H1 (cell line): ENCODE results near the gene NUP210. TPM values are rescaled to one million over a fixed set of nuclear protein-coding genes. Genes with fewer than 3 reads are reported as not detected.

ENCODE experiments used
- CTCF ChIA-PET: fragments of 300-600 bp; sonication (Branson Sonifier 250); formaldehyde crosslinking; loops from one replicate; lab custom pipeline; 2021; ENCODE audit not compliant: partially characterized antibody; lab: Charles Lee
- POLR2A ChIA-PET: fragments of 300-600 bp; sonication (Branson Sonifier 250); formaldehyde crosslinking; loops from one replicate; lab custom pipeline; 2021; ENCODE audit warnings: inconsistent platforms; ENCODE audit not compliant: partially characterized antibody; lab: Charles Lee
- DNase-seq, 2 experiments: peaks; one replicate each; pipeline versions ENCODE4 v3.0.0 to v3.0.0-alpha.2; 2010 to 2022; ENCODE audit warnings: low spot score in 2 of 2, low read depth in 1 of 2, mixed read lengths in 1 of 2
- FAIRE-seq: peaks from 2 replicates; lab custom pipeline; 2011; peaks lifted over from hg19 to GRCh38; lab: Jason Lieb, UNC
- H2AFZ ChIP-seq: 2 replicates; pipeline ENCODE4 v1.8.1; 2012; ENCODE audit warnings: low read length, inconsistent platforms
- H2AK5ac ChIP-seq: 2 replicates; pipeline ENCODE4 v1.6.1; 2013; ENCODE audit warnings: low read depth, low read length
- H2BK120ac ChIP-seq: replicated peaks from 2 replicates; pipeline ENCODE3; 2013; ENCODE audit warnings: low read depth, low read length, inconsistent platforms
- H2BK12ac ChIP-seq: 2 replicates; pipeline ENCODE4 v1.6.1; 2013; ENCODE audit warnings: low read depth, low read length
- H2BK15ac ChIP-seq: 2 replicates; pipeline ENCODE4 v1.6.1; 2013; ENCODE audit warnings: low read length
- H2BK20ac ChIP-seq: 2 replicates; pipeline ENCODE4 v1.6.1; 2013; ENCODE audit warnings: low read length
- H2BK5ac ChIP-seq: 2 replicates; pipeline ENCODE4 v1.6.1; 2013; ENCODE audit warnings: low read depth, low read length
- H3K14ac ChIP-seq: 2 replicates; pipeline ENCODE4 v1.6.1; 2013; ENCODE audit warnings: inconsistent platforms; ENCODE audit not compliant: insufficient read length
- H3K18ac ChIP-seq: 2 replicates; pipeline ENCODE4 v1.6.1; 2013; ENCODE audit warnings: low read length; ENCODE audit errors: extremely low read depth
- H3K23ac ChIP-seq: 2 replicates; pipeline ENCODE4 v1.6.1; 2013; ENCODE audit warnings: inconsistent platforms; ENCODE audit not compliant: insufficient read length
- H3K23me2 ChIP-seq: 2 replicates; pipeline ENCODE4 v1.6.1; 2013; ENCODE audit warnings: low read depth, low read length
- H3K27ac ChIP-seq: 2 replicates; pipeline ENCODE4 v1.6.1; 2011; ENCODE audit warnings: low read depth, low read length, inconsistent platforms
- H3K27me3 ChIP-seq, 4 experiments: replicated peaks in 1 of 4; 1 replicate in 1 of 4; 2 replicates in 3 of 4; pipeline versions ENCODE4 v1.6.1 to v1.8.1; 2011 to 2013; ENCODE audit warnings: low read length in 3 of 4, mild to moderate bottlenecking in 3 of 4, inconsistent platforms in 2 of 4, mixed read lengths in 2 of 4, moderate library complexity in 1 of 4; ENCODE audit not compliant: control insufficient read depth in 3 of 4, insufficient read depth in 3 of 4; ENCODE audit errors: extremely low read depth in 1 of 4
- H3K36me3 ChIP-seq, 4 experiments: 2 replicates each; pipeline versions ENCODE4 v1.6.1 to v1.8.1; 2011 to 2013; ENCODE audit warnings: mild to moderate bottlenecking in 4 of 4, low read length in 3 of 4, moderate library complexity in 2 of 4, control low read depth in 1 of 4, inconsistent platforms in 1 of 4; ENCODE audit not compliant: insufficient read depth in 4 of 4, control insufficient read depth in 2 of 4
- H3K4ac ChIP-seq: replicated peaks from 2 replicates; pipeline ENCODE3; 2013; ENCODE audit warnings: low read length, low read depth, mixed read lengths, inconsistent platforms; ENCODE audit not compliant: insufficient read length
- H3K4me1 ChIP-seq, 4 experiments: replicated peaks in 1 of 4; 1 replicate in 1 of 4; 2 replicates in 3 of 4; pipeline versions ENCODE4 v1.6.1 to v1.8.1; 2011 to 2013; ENCODE audit warnings: low read length in 3 of 4, inconsistent platforms in 2 of 4, mixed read lengths in 1 of 4; ENCODE audit not compliant: insufficient read depth in 4 of 4, control insufficient read depth in 3 of 4
- H3K4me2 ChIP-seq, 2 experiments: 2 replicates each; pipeline versions ENCODE4 v1.6.1 to v1.8.1; 2011 to 2013; ENCODE audit warnings: low read depth in 2 of 2, low read length in 2 of 2, control low read depth in 1 of 2, inconsistent platforms in 1 of 2, mild to moderate bottlenecking in 1 of 2; ENCODE audit not compliant: insufficient read depth in 1 of 2
- H3K4me3 ChIP-seq, 4 experiments: fragments of 200-600, 300-600 bp in 1 of 4; sonication (generic), shearing (Covaris generic), sonication (Bioruptor Twin) in 1 of 4; 2 replicates each; pipeline versions ENCODE4 v1.5.1 to v1.8.1; 2011 to 2016; ENCODE audit warnings: low read length in 4 of 4, low read depth in 3 of 4, control low read depth in 2 of 4, inconsistent platforms in 2 of 4, mild to moderate bottlenecking in 2 of 4, mixed read lengths in 1 of 4, moderate library complexity in 1 of 4; ENCODE audit not compliant: insufficient read depth in 2 of 4; ENCODE audit errors: extremely low read depth in 1 of 4
- H3K56ac ChIP-seq: replicated peaks from 2 replicates; pipeline ENCODE3; 2013; ENCODE audit warnings: low read depth, mild to moderate bottlenecking, mixed read lengths, low read length, inconsistent platforms; ENCODE audit not compliant: insufficient read length
- H3K79me1 ChIP-seq: 2 replicates; pipeline ENCODE4 v1.6.1; 2013; ENCODE audit warnings: low read depth, low read length, control low read depth
- H3K79me2 ChIP-seq, 2 experiments: 2 replicates each; pipeline versions ENCODE4 v1.6.1 to v1.8.1; 2012 to 2013; ENCODE audit warnings: low read length in 2 of 2, mild to moderate bottlenecking in 2 of 2, inconsistent platforms in 1 of 2; ENCODE audit not compliant: insufficient read depth in 2 of 2, control insufficient read depth in 1 of 2
- H3K9ac ChIP-seq, 4 experiments: replicated peaks in 1 of 4; 1 replicate in 1 of 4; 2 replicates in 3 of 4; pipeline versions ENCODE4 v1.6.1 to v1.8.1; 2011 to 2013; ENCODE audit warnings: low read depth in 3 of 4, low read length in 3 of 4, control low read depth in 2 of 4, mild to moderate bottlenecking in 2 of 4, moderate library complexity in 2 of 4, inconsistent platforms in 1 of 4; ENCODE audit errors: extremely low read depth in 1 of 4
- H3K9me3 ChIP-seq, 2 experiments: 2 replicates each; pipeline versions ENCODE4 v1.6.1 to v1.8.1; 2012 to 2013; ENCODE audit warnings: mild to moderate bottlenecking in 2 of 2, moderate library complexity in 2 of 2, control low read depth in 1 of 2, inconsistent platforms in 1 of 2, low read depth in 1 of 2, low read length in 1 of 2, mixed read lengths in 1 of 2; ENCODE audit not compliant: insufficient read depth in 2 of 2
- H4K20me1 ChIP-seq, 2 experiments: replicated peaks in 1 of 2; 2 replicates each; pipeline versions ENCODE3 to v1.8.1; 2011 to 2013; ENCODE audit warnings: inconsistent platforms in 2 of 2, low read length in 2 of 2, mild to moderate bottlenecking in 1 of 2; ENCODE audit not compliant: insufficient read depth in 2 of 2, control insufficient read depth in 1 of 2
- H4K5ac ChIP-seq: 2 replicates; pipeline ENCODE4 v1.6.1; 2013; ENCODE audit warnings: low read length, low read depth, mixed read lengths, inconsistent platforms; ENCODE audit not compliant: insufficient read length
- H4K8ac ChIP-seq: 2 replicates; pipeline ENCODE4 v1.8.0; 2013; ENCODE audit warnings: mild to moderate bottlenecking, moderate library complexity, low read length, inconsistent platforms; ENCODE audit not compliant: insufficient read depth; ENCODE audit errors: extremely low read depth
- H4K91ac ChIP-seq: replicated peaks from 2 replicates; pipeline ENCODE3; 2013; ENCODE audit warnings: low read length, mixed read lengths, inconsistent platforms; ENCODE audit not compliant: insufficient read length
- WGBS, 2 experiments: shearing (Covaris generic) in 1 of 2; methylation state at CpG; one replicate each; pipeline versions ENCODE4 v1.1.6 to v1.1.7; 2013 to 2015; ENCODE audit warnings: low lambda C conversion rate in 2 of 2, mixed read lengths in 2 of 2, inconsistent platforms in 1 of 2, low coverage in 1 of 2, missing lambda C conversion rate in 1 of 2; ENCODE audit not compliant: insufficient replicate concordance in 2 of 2, insufficient coverage in 1 of 2, insufficient read length in 1 of 2; ENCODE audit errors: extremely low coverage in 1 of 2, missing lambda C conversion rate in 1 of 2; 5-methylcytosine and 5-hydroxymethylcytosine counted together
- polyA plus RNA-seq, 7 experiments: library from polyadenylated mRNA; depleted of rRNA in 3 of 7; stranded (reverse) in 5 of 7; unstranded in 2 of 7; fragments of >200 nt in 5 of 7; fragments of 200-250 nt in 2 of 7; gene quantifications; 1 replicate in 5 of 7; 2 replicates in 1 of 7; 4 replicates in 1 of 7; pipeline versions ENCODE4 v1.2.1 to v1.2.3, GENCODE V29; 2011 to 2013; ENCODE audit warnings: missing spikeins in 2 of 7, mixed read lengths in 2 of 7
- total RNA-seq: library from RNA; stranded (reverse); fragmentation: NEBNext Ultra II Directional; extraction: Animal tissue kit (Norgen Biotek cat#: 25700); gene quantifications from 2 replicates; pipeline ENCODE4 v1.2.1, GENCODE V29; 2021

NUP210 gene
- total and polyA plus RNA-seq, 2 of the 8 experiments (the other 6 are each of a cell fraction or from before 2014, with no cell fraction given), result 51.0 to 53.7 TPM

DNA sequence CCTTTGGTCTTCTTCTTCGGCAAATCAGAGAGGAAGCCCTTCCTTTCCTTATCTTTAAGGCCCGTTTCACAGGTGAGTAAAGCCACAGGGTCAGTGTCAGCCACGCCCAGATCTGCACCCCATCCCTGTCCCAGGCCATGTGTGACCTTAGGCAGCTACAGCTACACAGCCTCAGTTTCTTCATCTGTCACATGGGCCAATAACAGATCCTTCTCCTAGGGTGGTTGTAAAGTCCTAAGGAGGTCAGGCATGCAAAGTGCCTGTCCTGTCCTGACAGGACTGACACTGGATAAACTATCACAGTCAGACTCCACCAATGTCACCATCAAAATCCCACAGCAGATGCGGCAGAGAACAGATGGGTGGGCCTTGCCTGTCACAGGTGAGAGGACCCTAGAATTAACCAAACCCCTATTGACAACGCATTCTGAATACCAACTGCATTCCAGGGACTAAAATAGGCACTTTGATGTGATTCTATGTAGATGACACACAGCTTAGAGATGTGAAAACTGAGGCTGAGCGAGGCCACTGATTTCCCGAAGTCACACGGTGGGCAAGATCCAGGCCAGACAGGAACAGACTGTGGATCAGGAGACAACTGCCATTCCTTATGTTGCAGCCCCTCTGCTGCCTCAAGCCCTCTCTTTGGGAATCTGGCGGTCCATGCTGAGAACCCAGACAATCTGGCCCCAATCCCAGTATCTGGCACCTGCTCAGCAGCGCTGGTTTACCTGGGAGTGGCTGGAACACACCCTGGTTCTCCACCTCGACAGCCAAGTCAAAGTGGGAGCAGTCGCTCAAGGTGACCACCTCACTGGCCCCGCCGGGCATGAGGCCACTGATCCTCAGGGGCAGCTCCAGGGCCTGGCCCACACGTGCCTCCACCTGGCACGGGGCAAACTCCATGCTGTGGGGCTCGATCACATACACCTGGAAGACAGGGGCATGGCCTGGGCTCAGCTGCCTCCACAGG lies 48.7 kb downstream of the NUP210 start:
- Histone ChIP-seq H3K18ac (no peak overlapping the region), H3K23ac (no peak overlapping the region), H2BK20ac (no peak overlapping the region), H3K27me3 (no peaks in the 10 kb centered on the region), H3K36me3 (peaks cover 3 to 49% (median 12%) of the 10 kb centered on the region in 4 experiments; a peak in 7 of 8 replicates), H3K4me3 (no peak overlapping the region), H3K79me1 (no peaks in the 10 kb centered on the region; the same call in 1 of the 2 replicates), H2BK12ac (no peak overlapping the region), H3K56ac (no peak overlapping the region), H3K4me1 (0 out of 7 replicates have a peak, but pooled peaks cover 0 to 3% (median 0%) of the 10 kb centered on the region in 4 experiments), H2BK120ac (no peak overlapping the region), H3K23me2 (peaks cover 5% of the 10 kb centered on the region), H4K5ac (no peak overlapping the region), H2AFZ (no peak overlapping the region), H3K27ac (no peak overlapping the region), H4K8ac (0 out of 2 replicates have a peak overlapping the region, but pooled peaks have one; percentile 42), H3K4ac (no peak overlapping the region), H3K14ac (no peak overlapping the region), H3K4me2 (no peak overlapping the region), H2BK5ac (no peak overlapping the region; the same call in 1 of the 2 replicates), H3K9ac (no peak overlapping the region), H3K9me3 (no peaks in the 10 kb centered on the region), H4K91ac (no peak overlapping the region), H4K20me1 (peaks cover 2 to 7% of the 10 kb centered on the region in 2 experiments), H2BK15ac (no peak overlapping the region), H2AK5ac (no peak overlapping the region), H3K79me2 (no peaks in the 10 kb centered on the region)
- CTCF ChIA-PET, result interaction anchor here (0.9 to 1.3 kb wide), 3 partner anchors 18 to 29 kb away, joined by 3 to 5 read pairs (median 3); no protein-coding TSS in a partner anchor
- DNase-seq, result no peak
- WGBS, 2 experiments, result 90% methylated on average over 17 of the region's 17 CpGs; no CpG with 5 or more reads in 1 of the 2 experiments
- FAIRE-seq, result no peak
- POLR2A ChIA-PET, result interaction anchor here (1.0 to 2.1 kb wide), 5 partner anchors 8 to 49 kb away, joined by 3 to 6 read pairs (median 4); partner anchors contain the start of gene NUP210
